Kidney (tissue), 14 donors: Measurements from ENCODE around the gene SNAPC4. TPM values are rescaled to one million over a fixed set of nuclear protein-coding genes. Genes with fewer than 3 reads are reported as not detected.

Experiments
- DNase-seq, 5 donors: peaks; one replicate each; pipeline ENCODE4 v3.0.0-alpha.2; 2013 to 2020
- FAIRE-seq: peaks from 2 replicates; lab custom pipeline; 2012; peaks lifted over from hg19 to GRCh38; lab: Jason Lieb, UNC
- H3K27ac ChIP-seq, 2 donors: one replicate each; pipeline ENCODE4 v1.7.0; 2013; ENCODE audit warnings: low read depth in 2 of 2, low read length in 2 of 2, inconsistent platforms in 1 of 2
- H3K27me3 ChIP-seq: one replicate; pipeline ENCODE4 v1.7.1; 2013; ENCODE audit warnings: low read length, inconsistent platforms; ENCODE audit not compliant: control insufficient read depth, insufficient read depth
- H3K36me3 ChIP-seq, 3 donors: one replicate each; pipeline versions ENCODE4 v1.7.0 to v1.7.1; 2013; ENCODE audit warnings: low read length in 3 of 3, control low read depth in 1 of 3, inconsistent platforms in 1 of 3; ENCODE audit not compliant: insufficient read depth in 3 of 3, control insufficient read depth in 2 of 3
- H3K4me1 ChIP-seq, 3 donors: one replicate each; pipeline versions ENCODE4 v1.7.0 to v1.7.1; 2013; ENCODE audit warnings: low read length in 3 of 3, inconsistent platforms in 1 of 3, low read depth in 1 of 3; ENCODE audit not compliant: control insufficient read depth in 2 of 3, insufficient read depth in 2 of 3
- H3K4me3 ChIP-seq, 3 donors: one replicate each; pipeline versions ENCODE4 v1.7.0 to v1.8.1; 2013; ENCODE audit warnings: low read length in 3 of 3, control low read depth in 1 of 3, inconsistent platforms in 1 of 3
- H3K9ac ChIP-seq, 3 donors: one replicate each; pipeline versions ENCODE4 v1.7.0 to v1.7.1; 2013; ENCODE audit warnings: low read length in 3 of 3, control low read depth in 1 of 3, inconsistent platforms in 1 of 3
- H3K9me3 ChIP-seq, 3 donors: one replicate each; pipeline versions ENCODE4 v1.7.0 to v1.7.1; 2013; ENCODE audit warnings: low read length in 3 of 3, control low read depth in 1 of 3, inconsistent platforms in 1 of 3; ENCODE audit not compliant: control insufficient read depth in 2 of 3, insufficient read depth in 1 of 3
- CTCF ChIP-seq: IDR thresholded peaks from 3 replicates; pipeline ENCODE4 v1.5.1; 2012; ENCODE audit warnings: mild to moderate bottlenecking, moderate library complexity, borderline replicate concordance; ENCODE audit not compliant: insufficient read depth; ENCODE audit errors: extremely low read depth
- intact Hi-C: fragments of 100-400 bp; cut with DNase I; formaldehyde crosslinking; loops from one replicate; pipeline ENCODE4 v1.11.1; 2022
- polyA plus RNA-seq: library from polyadenylated mRNA; stranded (reverse); fragments of 350-450 nt; fragmentation: Illumina TruSeq; extraction: RNeasy Lipid Tissue Mini Kit (QIAGEN cat#74804); gene quantifications from one replicate; pipeline ENCODE4 v1.2.3, GENCODE V29; 2014; ENCODE audit warnings: low read depth, low replicate concordance; ENCODE audit not compliant: insufficient read depth
- total RNA-seq: library from RNA; stranded (reverse); fragmentation: NEBNext Ultra II Directional; extraction: Animal tissue kit (Norgen Biotek cat#: 25700); gene quantifications from one replicate; pipeline ENCODE4 v1.2.1, GENCODE V29; 2021
- donor health status: control.
- donor health status: control.
- donor health status: control.
- donor health status: control.
- donor health status: control.
- donor health status: DM: yes; HTN: yes; CAD: no.
- donor health status: Normal renal cell carcinoma (clear cell type).

Gene SNAPC4
- total and polyA plus RNA-seq, 2 donors from 2014 or later, result 3.2 to 11.0 TPM

- intact Hi-C loops, result no loop called here
- DNase-seq, result peak in 4 of 5 donors; percentile 11 to 75 (median 24)
- H3K4me1 ChIP-seq, result peaks cover 0 to 15% (median 4%) of the 10 kb centered on the region in 3 donors
- H3K36me3 ChIP-seq, result peaks cover 0 to 2% (median 0%) of the 10 kb centered on the region in 3 donors
- H3K4me3 ChIP-seq, result no peak overlapping the region
- no peaks in the 10 kb centered on the region for H3K9me3 ChIP-seq
- no peak overlapping the region for H3K9ac ChIP-seq
- no peak for TF ChIP-seq CTCF
- H3K27me3 ChIP-seq, result no peaks in the 10 kb centered on the region
- FAIRE-seq, result no peak
- H3K27ac ChIP-seq, result no peak overlapping the region
These were observed 36.2 kb upstream of the SNAPC4 start for GRCh38 chr9:136436055-136436634.

- no peak for FAIRE-seq
- no peaks in the 10 kb centered on the region for H3K9me3 ChIP-seq
- no peak overlapping the region for H3K4me3 ChIP-seq
- no peak for TF ChIP-seq CTCF
- no peak overlapping the region for H3K9ac ChIP-seq
- H3K27me3 ChIP-seq, result no peaks in the 10 kb centered on the region
- intact Hi-C loops, result no loop called here
- DNase-seq, result peak in 1 of 5 donors; percentile 66
- H3K36me3 ChIP-seq, result peaks cover 0 to 4% (median 0%) of the 10 kb centered on the region in 3 donors
- peaks cover 0 to 11% (median 0%) of the 10 kb centered on the region in 3 donors for H3K4me1 ChIP-seq
- no peak overlapping the region for H3K27ac ChIP-seq
These were observed 34.7 kb upstream of the SNAPC4 start for GRCh38 chr9:136434580-136435169.

GRCh38 chr9:136433849-136434579 is 34.0 kb upstream of the SNAPC4 start:
- FAIRE-seq (no peak), DNase-seq (peak in 1 of 5 donors; percentile 73)
- no peaks in the 10 kb centered on the region for H3K9me3 ChIP-seq
- intact Hi-C loops, result no loop called here
- peaks cover 0 to 4% (median 0%) of the 10 kb centered on the region in 3 donors for H3K36me3 ChIP-seq
- no peak overlapping the region for H3K27ac ChIP-seq
- H3K27me3 ChIP-seq, result no peaks in the 10 kb centered on the region
- H3K9ac ChIP-seq, result no peak overlapping the region
- no peak overlapping the region for H3K4me3 ChIP-seq
- H3K4me1 ChIP-seq, result peaks cover 0 to 11% (median 0%) of the 10 kb centered on the region in 3 donors
- TF ChIP-seq CTCF, result no peak
